ENCODE measurements around the gene OR8G5. TPM values are rescaled to one million over a fixed set of nuclear protein-coding genes. Genes with fewer than 3 reads are reported as not detected.

The OR8G5 gene
- polyA plus RNA-seq (2011; rRNA removed) (not detected in 2 replicates), polyA minus RNA-seq (2011; rRNA and poly(A)+ RNA removed) (not detected in 2 replicates)

- ChIA-PET CTCF (no interaction called here), POLR2A (no interaction called here)
- no peak for TF ChIP-seq CTCF (IDR thresholded peaks at IDR 0.05; ENCODE audit: low read depth, low read length)
These were observed at the start of gene OR8G5 for GRCh38 chr11:124256076-124256475. Gene OR8G5 (plus strand): TSS chr11:124256376. CDS start chr11:124264932, 8,556 bp downstream.

GRCh38 chr11:124207102-124207792 is 48.9 kb upstream of the OR8G5 start:
- no peak overlapping the region for H3K4me3 ChIP-seq (ENCODE audit: low read depth, low read length)
- H3K27ac ChIP-seq (ENCODE audit: low read depth, low read length) = no peak overlapping the region
- H3K9me3 ChIP-seq (ENCODE audit: control insufficient read depth, insufficient read depth, low read length) = no peaks in the 10 kb centered on the region
- no peak for DNase-seq (ENCODE audit: low read depth, low spot score)
- ChIA-PET POLR2A (no interaction called here), CTCF (interaction anchor here (1.2 kb wide), 1 partner anchor 138 kb away, joined by 4 read pairs; no protein-coding TSS in a partner anchor)
- H3K27me3 ChIP-seq (ENCODE audit: control insufficient read depth, insufficient read depth, low read length) = no peaks in the 10 kb centered on the region
- no peak for TF ChIP-seq CTCF (IDR thresholded peaks at IDR 0.05; ENCODE audit: low read depth, low read length)

More at GRCh38 chr11:124256076-124256475, at the start of gene OR8G5:
- H3K4me3 ChIP-seq (ENCODE audit: low read depth, low read length) = no peak within 1 kb of the TSS
- no peaks in the 10 kb centered on the region for H3K9me3 ChIP-seq (ENCODE audit: control insufficient read depth, insufficient read depth, low read length)
- H3K27ac ChIP-seq (ENCODE audit: low read depth, low read length) = no peak within 1 kb of the TSS
- no peak for DNase-seq (ENCODE audit: low read depth, low spot score)
- no peaks in the 10 kb centered on the region for H3K27me3 ChIP-seq (ENCODE audit: control insufficient read depth, insufficient read depth, low read length)

GRCh38 chr11:124209824-124210357 is 46.3 kb upstream of the OR8G5 start:
- Histone ChIP-seq H3K9me3 (ENCODE audit: control insufficient read depth, insufficient read depth, low read length) (no peaks in the 10 kb centered on the region), H3K27ac (ENCODE audit: low read depth, low read length) (no peak overlapping the region), H3K4me3 (ENCODE audit: low read depth, low read length) (no peak overlapping the region), H3K27me3 (ENCODE audit: control insufficient read depth, insufficient read depth, low read length) (no peaks in the 10 kb centered on the region)
- DNase-seq (ENCODE audit: low read depth, low spot score) = no peak
- no peak for TF ChIP-seq CTCF (IDR thresholded peaks at IDR 0.05; ENCODE audit: low read depth, low read length)
- CTCF ChIA-PET = interaction anchor here (1.1 kb wide), 1 partner anchor 34 kb away, joined by 9 read pairs; no protein-coding TSS in a partner anchor
- POLR2A ChIA-PET = no interaction called here

DNA sequence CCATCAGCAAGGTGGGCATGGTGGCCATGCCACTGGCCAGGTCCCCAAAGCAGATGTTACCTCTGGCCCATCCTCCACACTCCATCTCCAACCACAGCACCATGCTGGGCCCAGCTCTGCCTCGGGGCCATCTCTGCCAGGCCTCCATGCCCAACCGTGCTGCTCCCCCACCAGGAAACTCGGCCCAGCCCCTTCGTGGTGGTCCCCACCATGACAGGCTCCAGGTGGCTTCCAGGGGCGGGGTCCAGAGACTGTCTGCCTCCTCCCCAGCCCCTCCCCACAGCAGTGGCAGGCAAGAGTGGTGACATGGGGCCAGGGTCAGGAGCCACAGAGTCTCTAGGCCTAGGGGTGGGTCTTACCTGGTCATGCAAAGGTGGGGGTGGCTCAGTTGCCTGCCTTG is 45.8 kb upstream of the OR8G5 start:
- no peak overlapping the region for H3K4me3 ChIP-seq (ENCODE audit: low read depth, low read length)
- POLR2A ChIA-PET = no interaction called here
- CTCF ChIA-PET = no interaction called here
- no peaks in the 10 kb centered on the region for H3K27me3 ChIP-seq (ENCODE audit: control insufficient read depth, insufficient read depth, low read length)
- no peak overlapping the region for H3K27ac ChIP-seq (ENCODE audit: low read depth, low read length)
- no peaks in the 10 kb centered on the region for H3K9me3 ChIP-seq (ENCODE audit: control insufficient read depth, insufficient read depth, low read length)
- no peak for TF ChIP-seq CTCF (IDR thresholded peaks at IDR 0.05; ENCODE audit: low read depth, low read length)
- no peak for DNase-seq (ENCODE audit: low read depth, low spot score)

DNA sequence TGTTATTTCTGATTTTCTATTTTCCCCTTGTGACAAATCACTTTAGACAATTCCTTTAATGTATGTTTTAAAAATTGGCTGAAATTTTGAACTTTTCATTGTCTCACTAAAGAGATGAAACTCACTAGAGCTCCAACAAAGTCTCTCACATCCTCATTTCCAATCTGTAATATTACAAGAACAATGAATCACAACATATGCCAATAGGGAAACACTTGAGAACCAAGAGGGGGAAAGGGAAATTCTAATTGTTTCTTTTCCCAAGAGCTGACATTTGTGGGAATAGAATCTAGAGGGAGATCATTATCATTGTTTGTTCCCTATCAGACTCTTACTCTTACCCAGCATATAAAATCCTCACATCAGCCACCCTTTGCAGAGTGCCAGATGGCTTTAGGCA is 44.9 kb upstream of the OR8G5 start:
- TF ChIP-seq CTCF (IDR thresholded peaks at IDR 0.05; ENCODE audit: low read depth, low read length) = no peak

More for the DNA sequence above, 44.9 kb upstream of the OR8G5 start:
- ChIA-PET CTCF (no interaction called here), POLR2A (no interaction called here)
- H3K4me3 ChIP-seq (ENCODE audit: low read depth, low read length) = no peak overlapping the region
- H3K9me3 ChIP-seq (ENCODE audit: control insufficient read depth, insufficient read depth, low read length) = no peaks in the 10 kb centered on the region
- H3K27ac ChIP-seq (ENCODE audit: low read depth, low read length) = no peak overlapping the region
- no peak for DNase-seq (ENCODE audit: low read depth, low spot score)
- H3K27me3 ChIP-seq (ENCODE audit: control insufficient read depth, insufficient read depth, low read length) = no peaks in the 10 kb centered on the region
